A549 (cell line): Measurements from ENCODE around the gene C3orf18. TPM values are rescaled to one million over a fixed set of nuclear protein-coding genes. Genes with fewer than 3 reads are reported as not detected.

Source experiments
- ATAC-seq, 2 experiments: fragments of 200-7000 bp in 1 of 2; fragments of >200 bp in 1 of 2; cut with Nextera tagmentation in 1 of 2; cut with Tn5 transposase in 1 of 2; 3 replicates each; pipeline versions ENCODE4 v1.8.0 to v1.9.1; 2018 to 2020; ENCODE audit warnings: mild to moderate bottlenecking in 1 of 2, moderate library complexity in 1 of 2
- CTCF ChIA-PET: fragments of 300-600 bp; sonication (Branson Sonifier 250); formaldehyde crosslinking; extraction: SDS; loops from one replicate; lab custom pipeline; 2021; ENCODE audit warnings: antibody characterized with exemption, inconsistent platforms; lab: Yijun Ruan, JAX
- POLR2A ChIA-PET: fragments of 350-600 bp; formaldehyde crosslinking; extraction: SDS; loops from one replicate; lab custom pipeline; 2021; ENCODE audit warnings: antibody characterized with exemption, inconsistent platforms; lab: Yijun Ruan, JAX
- DNase-seq, 2 experiments: peaks; one replicate each; pipeline versions ENCODE4 v3.0.0 to v3.0.0-alpha.2; 2011 to 2016; ENCODE audit warnings: low read depth in 1 of 2, low spot score in 1 of 2
- FAIRE-seq: peaks from 2 replicates; lab custom pipeline; 2011; peaks lifted over from hg19 to GRCh38; lab: Jason Lieb, UNC
- H3K27ac ChIP-seq, 2 experiments: fragments of >200 bp; sonication (Bioruptor Twin); formaldehyde crosslinking; 3 replicates each; pipeline ENCODE4 v1.5.1; 2016 to 2017
- H3K4me1 ChIP-seq: fragments of >200 bp; sonication (Bioruptor Twin); formaldehyde crosslinking; 3 replicates; pipeline ENCODE4 v1.6.1; 2016
- H3K4me2 ChIP-seq: fragments of >200 bp; sonication (Bioruptor Twin); formaldehyde crosslinking; 3 replicates; pipeline ENCODE4 v1.6.1; 2016
- H3K4me3 ChIP-seq: fragments of >200 bp; sonication (Bioruptor Twin); formaldehyde crosslinking; 3 replicates; pipeline ENCODE4 v1.5.1; 2016
- H3K9me3 ChIP-seq: fragments of >200 bp; sonication (Bioruptor Twin); formaldehyde crosslinking; 3 replicates; pipeline ENCODE4 v1.6.1; 2016
- BHLHE40 ChIP-seq: IDR thresholded peaks from 2 replicates; pipeline ENCODE4 v1.6.1; 2012; ENCODE audit warnings: low read depth, low read length, inconsistent platforms
- CBX8 ChIP-seq: fragments of 200-600 bp; sonication (generic); IDR thresholded peaks from 2 replicates; pipeline ENCODE4 v1.6.1; 2016
- CEBPB ChIP-seq, 2 experiments: fragments of >200 bp in 1 of 2; sonication (Bioruptor Twin) in 1 of 2; formaldehyde crosslinking in 1 of 2; IDR thresholded peaks; 2 replicates each; pipeline ENCODE4 v1.6.1; 2012 to 2016
- CHD2 ChIP-seq: fragments of 150-350 bp; IDR thresholded peaks from 2 replicates; pipeline ENCODE4 v1.6.1; 2014; ENCODE audit warnings: low read length; ENCODE audit not compliant: partially characterized antibody
- CTCF ChIP-seq: fragments of >200 bp; sonication (Bioruptor Twin); formaldehyde crosslinking; IDR thresholded peaks from 3 replicates; pipeline ENCODE4 v1.5.1; 2016
- E2F6 ChIP-seq: IDR thresholded peaks from 2 replicates; pipeline ENCODE4 v1.6.1; 2012; ENCODE audit warnings: low read depth, borderline replicate concordance
- EHF ChIP-seq: fragments of 250-450 bp; sonication (Bioruptor Pico); IDR thresholded peaks from 2 replicates; pipeline ENCODE4 v1.5.0; 2020; ENCODE audit warnings: mild to moderate bottlenecking
- EHMT2 ChIP-seq: fragments of 200-600 bp; sonication (generic); IDR thresholded peaks from 2 replicates; pipeline ENCODE4 v1.6.1; 2016; ENCODE audit warnings: antibody characterized with exemption, low read depth, mild to moderate bottlenecking, moderate library complexity
- ELK1 ChIP-seq: fragments of 150-350 bp; IDR thresholded peaks from 2 replicates; pipeline ENCODE4 v1.6.1; 2014; ENCODE audit warnings: low read depth, mild to moderate bottlenecking, low read length
- ESRRA ChIP-seq: fragments of 150-350 bp; IDR thresholded peaks from 2 replicates; pipeline ENCODE4 v1.6.1; 2014; ENCODE audit warnings: mild to moderate bottlenecking, low read length, borderline replicate concordance
- FOXS1 ChIP-seq: fragments of 250-450 bp; sonication (Bioruptor Pico); IDR thresholded peaks from 2 replicates; pipeline ENCODE4 v1.5.0; 2020; ENCODE audit warnings: mild to moderate bottlenecking, moderate library complexity
- HEYL ChIP-seq: fragments of 250-450 bp; sonication (Bioruptor Pico); IDR thresholded peaks from 2 replicates; pipeline ENCODE4 v1.8.0; 2021; ENCODE audit warnings: mild to moderate bottlenecking, moderate library complexity
- HOXA7 ChIP-seq: fragments of 250-450 bp; sonication (Bioruptor Pico); IDR thresholded peaks from 2 replicates; pipeline ENCODE4 v1.5.0; 2020; ENCODE audit warnings: mild to moderate bottlenecking, moderate library complexity
- HOXB13 ChIP-seq: fragments of 250-450 bp; sonication (Bioruptor Pico); IDR thresholded peaks from 2 replicates; pipeline ENCODE4 v1.5.0; 2020; ENCODE audit warnings: low read depth, mild to moderate bottlenecking, moderate library complexity
- HOXB5 ChIP-seq: fragments of 250-450 bp; sonication (Bioruptor Pico); IDR thresholded peaks from 2 replicates; pipeline ENCODE4 v1.5.0; 2020; ENCODE audit warnings: mild to moderate bottlenecking, moderate library complexity
- KDM1A ChIP-seq: fragments of 200-600 bp; sonication (generic); IDR thresholded peaks from 2 replicates; pipeline ENCODE4 v1.6.1; 2016; ENCODE audit warnings: low read depth, mild to moderate bottlenecking
- MAFK ChIP-seq: fragments of 450-650 bp; IDR thresholded peaks from 2 replicates; pipeline ENCODE4 v1.6.1; 2014; ENCODE audit not compliant: partially characterized antibody
- MAZ ChIP-seq: fragments of 150-350 bp; IDR thresholded peaks from 2 replicates; pipeline ENCODE4 v1.6.1; 2014; ENCODE audit warnings: antibody characterized with exemption, low read depth, low read length, borderline replicate concordance
- NPAS2 ChIP-seq: fragments of 250-450 bp; sonication (Bioruptor Pico); IDR thresholded peaks from 2 replicates; pipeline ENCODE4 v1.8.0; 2022; ENCODE audit warnings: mild to moderate bottlenecking, moderate library complexity, borderline replicate concordance
- RCOR1 ChIP-seq: fragments of 150-350 bp; IDR thresholded peaks from 2 replicates; pipeline ENCODE4 v1.6.1; 2014; ENCODE audit warnings: antibody characterized with exemption, low read length, low read depth
- RNF2 ChIP-seq: fragments of 200-600 bp; sonication (generic); IDR thresholded peaks from 2 replicates; pipeline ENCODE4 v1.6.1; 2016; ENCODE audit warnings: low read depth, mild to moderate bottlenecking, antibody characterized with exemption, moderate library complexity, borderline replicate concordance
- SREBF2 ChIP-seq: fragments of 450-650 bp; IDR thresholded peaks from 2 replicates; pipeline ENCODE4 v1.6.1; 2014; ENCODE audit warnings: mild to moderate bottlenecking, moderate library complexity
- TFCP2L1 ChIP-seq: fragments of 250-450 bp; sonication (Bioruptor Pico); IDR thresholded peaks from 2 replicates; pipeline ENCODE4 v1.5.0; 2021; ENCODE audit warnings: mild to moderate bottlenecking
- ZSCAN20 ChIP-seq: fragments of 250-450 bp; sonication (Bioruptor Pico); IDR thresholded peaks from 2 replicates; pipeline ENCODE4 v1.8.0; 2022; ENCODE audit warnings: mild to moderate bottlenecking, moderate library complexity
- WGBS: methylation state at CpG from one replicate; pipeline ENCODE4 v1.1.6; 2017; ENCODE audit errors: missing lambda C conversion rate; 5-methylcytosine and 5-hydroxymethylcytosine counted together
- polyA plus RNA-seq, 4 experiments: library from polyadenylated mRNA; depleted of rRNA in 3 of 4; stranded (reverse); fragments of >200 nt; fragmentation: RNase III in 1 of 4; extraction: RNeasy Plus Mini Kit Qiagen cat#74134 plus additional on column Dnase treatment in 1 of 4; gene quantifications; 2 replicates in 3 of 4; 3 replicates in 1 of 4; pipeline ENCODE4 v1.2.3, GENCODE V29; 2011 to 2017
- TF ChIP-seq, protein P1 (sequence below): fragments of >200 bp; sonication (Bioruptor Twin); formaldehyde crosslinking; IDR thresholded peaks from 3 replicates; pipeline ENCODE4 v1.6.1; 2016

C3orf18 gene
- polyA plus RNA-seq, 2 of the 4 experiments (the other 2 are of a cell fraction), result 3.4 to 5.4 TPM

GRCh38 chr3:50564321-50564720 lies 3.2 kb downstream of the C3orf18 start:
- no peaks in the 10 kb centered on the region for H3K9me3 ChIP-seq
- FAIRE-seq (no peak), DNase-seq (no peak), ATAC-seq (no peak)
- H3K4me3 ChIP-seq, result no peak overlapping the region
- POLR2A ChIA-PET, result no interaction called here
- peaks cover 15% of the 10 kb centered on the region for H3K4me1 ChIP-seq
- no peak overlapping the region for H3K27ac ChIP-seq
- no CpG with 5 or more reads among the region's 1 CpG for WGBS
- no peak overlapping the region for H3K4me2 ChIP-seq
- TF ChIP-seq SREBF2 (no peak), NPAS2 (no peak), MAFK (no peak), HOXB13 (CRISPR knock-in tag) (no peak), RCOR1 (no peak), EHF (CRISPR knock-in tag) (no peak), HOXA7 (CRISPR knock-in tag) (no peak), ESRRA (no peak), CEBPB (IDR thresholded peaks at IDR 0.05) (no peak), TFCP2L1 (CRISPR knock-in tag) (no peak)
- TF ChIP-seq, all 56 proteins: peak for 0
- CTCF ChIA-PET, result interaction anchor here (22.5 kb wide), 1 partner anchor 45 kb away, joined by 375 read pairs; the partner anchor contains the start of genes CISH and MAPKAPK3

DNA sequence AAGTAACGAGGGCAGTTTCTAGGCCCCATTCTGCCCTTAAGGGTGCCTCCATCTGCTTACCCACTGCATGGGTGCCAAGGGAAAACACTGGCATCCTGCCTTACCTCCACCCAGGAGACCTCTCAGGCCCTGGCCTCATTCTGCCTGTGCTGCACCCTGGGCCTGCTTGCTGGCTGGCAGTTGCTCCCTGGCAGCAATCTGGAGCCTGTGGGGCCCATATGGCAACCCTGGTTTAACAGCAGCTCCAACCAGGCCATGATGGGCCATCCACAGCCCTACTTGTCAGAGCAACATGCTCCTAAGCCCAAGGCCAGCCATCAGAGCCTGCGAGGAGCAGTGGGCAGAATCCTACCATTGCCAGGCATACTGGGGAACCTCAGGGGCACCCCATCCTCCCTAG lies 3.7 kb downstream of the C3orf18 start:
- Histone ChIP-seq H3K4me3 (no peak overlapping the region), H3K4me2 (no peak overlapping the region), H3K9me3 (no peaks in the 10 kb centered on the region), H3K27ac (no peak overlapping the region), H3K4me1 (peaks cover 15% of the 10 kb centered on the region)
- DNase-seq (no peak), ATAC-seq (no peak), FAIRE-seq (no peak)
- POLR2A ChIA-PET, result no interaction called here
- TF ChIP-seq FOXS1 (CRISPR knock-in tag) (no peak), BHLHE40 (no peak), CBX8 (no peak), HOXB5 (CRISPR knock-in tag) (no peak), RNF2 (no peak), HEYL (no peak), EHMT2 (no peak), CTCF (no peak), MAZ (no peak), KDM1A (no peak), CHD2 (no peak), ELK1 (no peak), ZSCAN20 (no peak), E2F6 (no peak)
- TF ChIP-seq, protein P1, sequence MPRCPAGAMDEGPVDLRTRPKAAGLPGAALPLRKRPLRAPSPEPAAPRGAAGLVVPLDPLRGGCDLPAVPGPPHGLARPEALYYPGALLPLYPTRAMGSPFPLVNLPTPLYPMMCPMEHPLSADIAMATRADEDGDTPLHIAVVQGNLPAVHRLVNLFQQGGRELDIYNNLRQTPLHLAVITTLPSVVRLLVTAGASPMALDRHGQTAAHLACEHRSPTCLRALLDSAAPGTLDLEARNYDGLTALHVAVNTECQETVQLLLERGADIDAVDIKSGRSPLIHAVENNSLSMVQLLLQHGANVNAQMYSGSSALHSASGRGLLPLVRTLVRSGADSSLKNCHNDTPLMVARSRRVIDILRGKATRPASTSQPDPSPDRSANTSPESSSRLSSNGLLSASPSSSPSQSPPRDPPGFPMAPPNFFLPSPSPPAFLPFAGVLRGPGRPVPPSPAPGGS, result no peak
- CTCF ChIA-PET, result interaction anchor here (22.5 kb wide), 1 partner anchor 45 kb away, joined by 375 read pairs; the partner anchor contains the start of genes CISH and MAPKAPK3
- WGBS, result 53% methylated on average over 2 of the region's 2 CpGs
